GM18909 (cell line): ENCODE results near the gene PREX1.

ENCODE experiments used
- ATAC-seq: cut with Tn5 transposase; IDR thresholded peaks from one replicate; pipeline ENCODE4 v1.9.1; 2021; ENCODE audit warnings: mild to moderate bottlenecking; ENCODE audit not compliant: unreplicated experiment, poor library complexity

Gene PREX1

GRCh38 chr20:48795732-48796131 lies 32.1 kb downstream of the PREX1 start:
- ATAC-seq, result no peak

DNA sequence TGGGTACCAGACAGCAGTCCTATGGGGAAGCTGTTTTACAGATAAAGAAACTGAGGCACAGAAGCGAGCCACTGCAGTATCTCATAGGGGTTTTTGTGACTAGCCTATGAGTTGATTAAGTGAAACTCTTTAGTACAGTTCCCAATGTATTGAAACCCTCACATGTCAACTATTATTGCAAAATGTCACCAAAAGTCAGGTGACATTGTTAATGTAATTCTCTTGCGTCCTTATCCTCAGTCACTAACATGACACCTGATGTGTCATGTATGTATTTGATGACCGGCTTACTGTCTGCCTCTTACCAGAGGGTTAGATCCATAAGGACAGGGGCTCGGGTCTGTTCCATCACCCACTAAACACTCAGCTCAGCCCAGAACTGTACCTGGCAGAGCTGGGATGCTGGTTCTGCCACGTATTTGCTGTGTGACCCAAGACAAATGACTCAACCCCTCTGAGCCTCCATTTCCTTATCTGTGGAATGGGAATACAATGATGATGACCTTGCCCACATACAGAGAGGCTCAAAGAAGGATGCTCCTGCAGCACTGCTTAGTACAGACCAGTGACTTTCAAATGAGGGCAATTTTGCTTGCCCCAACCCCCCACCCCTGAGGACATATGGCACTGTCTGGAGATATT lies 32.9 kb downstream of the PREX1 start:
- no peak for ATAC-seq

DNA sequence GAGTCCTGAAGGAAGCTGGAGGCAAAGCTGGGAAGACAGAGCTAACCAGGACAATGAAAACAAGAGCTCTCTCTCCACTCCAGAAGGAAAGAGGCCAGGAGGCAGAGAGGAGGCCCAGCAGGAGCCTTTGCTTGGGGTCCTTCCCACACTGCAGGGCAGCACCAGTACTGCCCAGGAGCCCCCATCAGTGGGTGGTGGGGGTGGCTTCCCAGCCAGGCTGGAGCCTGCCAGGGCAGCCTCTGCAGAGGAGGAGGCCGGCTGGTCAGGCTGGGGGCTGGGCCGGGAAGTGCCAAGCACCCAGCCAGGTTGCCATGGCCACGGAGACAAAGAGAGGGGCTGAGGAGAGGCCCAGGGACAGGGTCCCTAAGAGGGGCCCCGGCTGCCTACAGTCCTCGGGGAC lies 33.4 kb downstream of the PREX1 start:
- ATAC-seq, result no peak

GRCh38 chr20:48793776-48794175 lies 34.0 kb downstream of the PREX1 start:
- ATAC-seq, result no peak

GRCh38 chr20:48791666-48792071 lies 36.1 kb downstream of the PREX1 start:
- no peak for ATAC-seq

DNA sequence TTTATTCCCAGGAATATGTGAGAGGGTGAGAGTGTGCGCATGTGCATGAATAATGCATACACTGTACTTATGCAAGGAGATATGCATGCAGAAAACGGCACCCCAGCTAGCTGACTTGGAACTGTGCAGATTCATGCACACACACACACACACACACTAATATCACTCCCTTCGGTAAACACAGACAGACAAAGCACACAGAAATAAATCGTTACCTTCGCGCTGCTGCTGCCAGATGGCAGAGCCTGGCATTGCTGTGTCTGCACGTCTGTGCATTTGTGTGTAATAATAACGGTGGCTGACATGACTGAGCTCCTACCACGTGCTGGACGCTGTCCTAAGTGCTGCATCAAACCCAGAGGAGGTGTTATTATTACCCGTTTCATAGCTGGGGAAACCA lies 36.8 kb downstream of the PREX1 start:
- ATAC-seq, result no peak

DNA sequence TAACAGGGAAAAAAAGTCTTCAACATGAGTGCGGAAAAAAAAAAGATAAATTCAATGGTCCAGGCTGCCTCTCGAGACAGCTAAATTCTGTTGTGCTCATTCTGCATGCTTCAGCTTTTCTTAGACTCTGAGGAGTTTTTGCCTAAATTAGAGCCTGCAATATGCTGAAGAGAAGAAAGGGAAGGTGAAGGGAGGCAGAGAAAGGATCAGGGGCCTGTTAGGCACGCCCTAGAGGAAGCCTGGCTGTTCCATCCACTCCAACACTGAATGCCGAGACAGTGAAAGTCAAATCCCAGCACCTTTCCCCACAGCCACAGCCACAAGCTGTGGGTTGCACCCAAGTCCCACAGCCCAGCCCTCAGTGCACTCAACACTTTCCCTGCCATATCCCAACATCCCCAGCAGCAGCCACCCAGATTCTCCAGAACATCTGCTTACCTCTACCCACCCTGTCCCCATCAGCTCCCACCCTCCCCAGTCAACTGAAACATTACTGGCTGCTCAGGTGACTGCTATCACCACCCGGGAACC lies 37.3 kb downstream of the PREX1 start:
- no peak for ATAC-seq

DNA sequence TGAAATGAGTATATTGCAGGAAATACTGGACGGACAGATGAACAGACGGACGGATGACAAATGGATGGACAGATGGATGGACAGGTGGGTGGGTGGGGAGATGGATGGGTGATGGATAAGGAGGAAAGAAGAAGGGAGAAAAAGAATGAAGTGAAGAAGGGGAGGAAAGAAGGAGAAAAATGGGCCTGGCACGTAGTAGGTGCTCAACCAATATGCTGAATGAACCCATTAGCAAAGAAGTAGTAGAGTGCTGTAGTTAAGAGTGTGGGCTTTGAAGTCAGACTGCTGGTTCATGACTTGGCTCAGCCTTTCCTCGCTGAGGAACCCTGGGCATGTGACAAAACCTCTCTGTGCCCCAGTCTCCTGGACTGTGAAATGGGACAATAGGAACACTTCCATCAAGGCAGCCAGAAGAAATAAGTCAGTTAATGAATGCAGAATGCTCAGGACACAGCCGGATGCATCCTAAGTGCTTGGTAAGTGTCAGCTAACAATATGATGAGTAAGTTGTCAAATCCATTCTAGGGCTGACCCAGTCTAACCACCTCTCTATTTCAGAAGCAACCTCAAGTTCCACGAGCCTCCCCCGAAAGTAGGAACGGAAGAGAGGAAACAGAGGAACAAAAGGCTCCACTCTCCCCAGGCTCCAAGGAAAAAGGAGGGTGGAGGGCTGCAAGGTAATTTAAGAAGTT lies 37.9 kb downstream of the PREX1 start:
- ATAC-seq, result no peak

DNA sequence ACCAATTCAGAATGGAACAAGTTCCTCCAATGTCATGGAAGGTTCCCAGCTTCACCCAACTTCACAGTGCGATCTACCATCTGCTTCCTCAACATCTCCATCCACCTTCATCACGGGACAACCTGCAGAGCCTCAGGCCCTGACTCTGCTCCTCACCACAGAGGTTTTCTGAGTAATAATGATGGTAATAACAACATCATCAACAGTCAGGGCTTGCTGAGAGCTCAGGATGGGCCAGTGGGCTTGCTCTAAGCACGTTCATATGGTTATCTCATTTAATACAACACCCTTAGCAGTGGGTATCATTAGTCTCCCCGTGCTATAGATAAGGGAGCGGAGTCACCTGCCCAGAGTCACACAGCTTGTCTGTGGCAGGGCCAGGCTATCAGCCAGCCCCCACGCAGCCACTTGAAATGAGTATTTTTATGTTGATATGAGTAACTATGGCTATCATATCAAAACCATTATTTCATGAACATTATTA lies 38.6 kb downstream of the PREX1 start:
- peak; percentile 28 for ATAC-seq

DNA sequence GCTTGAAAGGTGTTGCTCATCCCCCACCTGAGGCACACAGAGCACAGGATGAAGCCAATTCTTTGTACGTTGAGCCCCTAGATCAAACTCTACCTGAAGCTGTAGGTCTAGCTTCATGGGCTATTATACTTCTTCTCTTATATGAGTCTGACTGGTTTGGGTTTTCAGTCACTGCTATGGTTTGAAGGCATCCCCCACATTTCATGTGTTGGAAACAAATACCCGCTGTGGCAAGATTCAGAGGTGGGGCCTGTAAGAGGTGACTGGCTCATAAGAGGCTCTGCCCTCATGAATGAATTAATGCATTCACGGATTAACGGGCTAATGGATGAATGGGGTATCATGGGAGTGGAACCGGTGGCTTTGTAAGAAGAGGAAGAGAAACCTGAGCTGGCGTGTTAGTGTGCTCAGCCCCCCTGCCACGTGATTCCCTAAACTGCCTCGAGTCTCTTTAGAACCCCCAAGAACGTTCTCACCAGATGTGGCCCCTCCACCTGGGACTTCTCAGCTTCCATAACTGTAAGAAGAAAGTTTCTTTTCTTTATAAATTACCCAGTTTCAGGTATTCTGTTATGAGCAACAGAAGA lies 39.2 kb downstream of the PREX1 start:
- ATAC-seq, result peak; percentile 52

DNA sequence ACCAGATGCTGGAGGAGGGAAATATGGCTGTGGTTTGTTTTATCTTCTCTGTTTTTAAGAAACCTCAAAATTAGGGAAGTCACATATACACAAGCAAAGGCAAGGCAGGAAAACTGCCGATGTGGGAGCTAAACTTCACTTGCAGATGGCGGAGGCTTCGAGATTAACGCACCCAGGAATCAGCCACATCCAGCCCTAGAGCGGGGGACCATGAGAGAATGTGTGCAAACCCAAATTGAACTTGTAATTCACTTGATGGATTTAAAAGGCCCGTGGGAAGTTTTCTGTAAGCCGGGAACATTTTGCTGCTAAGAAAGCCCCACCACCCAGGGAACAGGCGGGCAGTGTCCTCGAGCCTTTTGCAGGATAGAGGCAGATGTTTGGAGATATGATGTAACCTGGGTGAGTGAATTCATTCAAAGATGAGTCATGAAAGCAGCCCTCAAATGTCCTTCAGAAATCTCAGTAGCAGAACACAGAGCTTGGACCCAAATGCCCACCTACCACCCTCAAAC lies 39.9 kb downstream of the PREX1 start:
- peak; percentile 15 for ATAC-seq

DNA sequence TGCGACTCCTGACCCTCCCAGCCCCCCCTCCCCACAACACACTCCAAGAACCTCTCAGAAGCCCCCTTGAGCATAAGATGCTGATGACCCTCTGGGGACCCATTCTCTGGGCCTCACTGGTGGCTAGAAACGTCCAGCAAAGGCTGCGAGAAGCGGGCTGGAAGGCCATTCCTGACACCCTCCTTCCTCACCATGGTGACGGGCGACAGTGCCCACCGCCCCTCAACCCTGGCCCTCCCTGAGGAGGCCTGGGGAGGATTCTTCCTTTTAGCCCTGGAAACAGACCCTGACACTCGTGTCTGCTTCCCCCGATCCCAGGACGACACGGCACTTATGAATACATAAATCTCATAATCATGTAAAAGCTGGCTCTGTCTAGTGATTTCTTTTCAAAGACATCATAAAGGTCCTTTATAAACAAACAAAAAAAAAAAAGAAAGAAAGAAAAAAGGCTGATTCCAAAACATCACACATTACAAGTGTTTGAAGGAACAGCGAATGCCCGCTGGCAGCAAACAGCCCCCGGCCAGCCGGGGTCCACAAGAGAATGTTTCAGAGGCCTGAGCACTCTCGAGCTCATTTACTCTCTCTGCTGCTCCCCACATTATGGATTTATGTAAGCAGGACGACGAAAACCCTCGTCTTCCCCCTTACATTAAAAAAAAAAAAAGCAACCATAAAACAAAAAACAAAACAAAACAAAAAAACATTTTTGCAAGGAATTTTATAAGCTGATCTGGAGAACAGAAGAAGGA lies 40.7 kb downstream of the PREX1 start:
- ATAC-seq, result no peak

GRCh38 chr20:48785801-48786200 lies 42.0 kb downstream of the PREX1 start:
- no peak for ATAC-seq

DNA sequence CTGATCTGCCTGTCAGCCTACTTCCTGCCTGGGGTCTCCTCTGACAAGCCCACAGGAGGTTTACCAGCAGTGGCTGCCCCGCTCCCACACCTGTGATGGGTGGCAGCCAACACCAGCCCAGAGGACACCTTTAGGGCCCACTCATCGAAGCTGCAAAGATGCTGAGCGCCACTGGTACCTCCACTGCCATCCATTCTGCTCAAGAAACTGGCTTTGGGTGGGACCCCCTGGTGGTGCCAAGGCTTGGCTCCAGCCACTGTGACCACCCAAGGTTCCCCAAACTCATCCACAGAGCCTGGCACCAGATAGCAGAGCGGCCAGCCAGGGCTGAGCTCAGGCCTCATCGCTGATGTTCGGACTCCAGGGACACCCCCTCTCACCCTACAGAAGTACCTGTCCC lies 42.5 kb downstream of the PREX1 start:
- ATAC-seq, result no peak

- ATAC-seq, result no peak
Measured at GRCh38 chr20:48784273-48784641, 43.5 kb downstream of the PREX1 start.

DNA sequence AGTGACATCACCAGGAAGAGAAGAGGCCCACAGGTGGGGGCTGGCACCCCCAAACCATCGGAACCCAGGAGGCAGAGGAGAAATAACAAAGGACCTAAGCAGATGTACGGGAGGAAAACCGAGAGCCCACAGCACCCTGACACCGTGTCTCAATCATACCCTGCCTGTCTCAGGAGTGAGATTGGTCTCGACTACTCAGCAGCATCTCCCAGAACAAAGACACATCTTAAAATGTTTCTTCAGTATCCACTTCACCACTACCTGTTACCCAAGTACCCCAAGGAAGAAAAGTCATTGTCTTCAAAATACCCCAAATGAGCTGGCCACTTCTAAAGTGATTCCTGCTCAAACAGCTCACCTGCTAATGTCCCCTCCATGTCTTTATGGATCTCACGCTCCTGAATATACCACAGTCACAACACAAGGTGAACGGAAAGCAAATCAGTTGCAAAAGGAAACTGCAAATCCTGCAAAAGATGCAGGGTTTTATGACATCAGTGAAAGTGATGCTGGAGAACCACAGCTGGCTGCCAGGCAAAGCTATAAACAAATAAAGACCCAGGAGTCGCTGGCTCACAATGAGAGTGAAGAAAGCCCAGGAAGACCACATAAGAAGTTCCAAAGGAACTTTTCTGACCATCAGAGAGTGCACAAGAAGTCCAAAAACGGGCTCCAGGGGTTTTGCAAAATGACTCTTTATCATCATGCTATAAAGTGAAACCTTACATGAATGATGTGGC lies 44.1 kb downstream of the PREX1 start:
- ATAC-seq, result no peak

GRCh38 chr20:48782901-48783308 lies 44.9 kb downstream of the PREX1 start:
- ATAC-seq, result no peak

DNA sequence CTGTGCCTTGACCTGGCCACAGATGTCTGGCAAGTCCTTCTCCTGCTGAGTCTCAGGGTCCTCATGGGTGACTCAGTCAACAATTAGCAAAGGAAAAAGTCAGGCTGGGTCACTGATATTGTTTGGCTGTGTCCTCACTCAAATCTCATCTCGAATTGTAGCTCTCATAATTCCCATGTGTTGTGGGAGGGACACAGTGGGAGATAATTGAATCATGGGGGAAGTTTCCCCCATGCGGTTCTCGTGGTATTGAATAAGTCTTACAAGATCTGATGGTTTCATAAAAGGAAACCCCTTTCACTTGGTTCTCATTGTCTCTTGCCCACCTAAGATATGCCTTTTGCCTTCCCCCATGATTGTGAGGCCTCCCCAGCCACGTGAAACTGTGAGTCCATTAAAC lies 45.7 kb downstream of the PREX1 start:
- ATAC-seq, result no peak

DNA sequence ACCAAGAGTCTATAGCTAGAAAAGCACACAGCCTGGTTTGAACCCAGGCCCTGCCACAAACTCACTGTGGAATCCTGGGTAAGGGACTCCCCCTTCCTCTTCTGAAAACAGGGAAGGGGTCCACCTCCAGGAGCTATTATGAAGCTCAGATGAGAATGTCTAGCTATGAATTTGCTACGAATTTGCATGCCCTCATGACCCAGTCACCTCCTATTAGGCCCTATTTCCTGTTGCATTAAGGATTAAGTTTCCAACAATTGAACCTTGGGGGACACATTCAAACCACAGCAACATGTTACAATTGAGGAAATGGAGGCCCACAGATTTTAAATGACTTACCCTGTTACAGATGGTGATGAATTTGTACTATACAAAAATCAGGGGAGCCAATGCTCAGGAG lies 46.2 kb downstream of the PREX1 start:
- ATAC-seq, result no peak

DNA sequence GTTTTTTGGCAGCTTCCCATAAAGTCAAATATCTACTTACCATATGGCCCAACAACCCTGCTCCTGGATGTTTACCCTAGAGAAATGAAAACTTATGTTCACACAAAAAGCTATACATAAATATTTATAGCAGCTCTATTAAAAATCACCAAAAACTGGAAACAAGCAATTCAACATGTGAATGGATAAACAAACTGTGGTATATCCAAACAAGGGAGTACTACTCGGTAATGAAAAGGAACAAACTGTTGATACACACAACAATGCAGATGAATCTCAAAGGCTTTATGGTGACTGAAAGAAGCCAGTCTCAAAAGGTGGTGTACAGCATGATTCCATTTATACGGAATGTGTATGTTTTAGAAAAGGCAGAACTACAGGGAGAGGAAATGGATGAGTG lies 48.4 kb downstream of the PREX1 start:
- ATAC-seq, result no peak
